ENCODE measurements around the gene PDE7B.

- no peak for TF ChIP-seq EZH2 (IDR thresholded peaks at IDR 0.05; ENCODE audit: low read length, unreplicated experiment)
- no peak for TF ChIP-seq EZH2phosphoT487 (IDR thresholded peaks at IDR 0.05; ENCODE audit: borderline replicate concordance, low read length)
Observed at GRCh38 chr6:136069119-136069518, 217.6 kb downstream of the PDE7B start.
